Measurements from ENCODE around the gene SLC10A3. TPM values are rescaled to one million over a fixed set of nuclear protein-coding genes. Genes with fewer than 3 reads are reported as not detected.
"Not testable (repeated sequence)": the region's sequence is repeated elsewhere in the genome, so short reads cannot be mapped to it uniquely, and the experiment has no call there.

SLC10A3 gene
- total RNA-seq, 2 donors from 2014 or later = 19.9 to 25.1 TPM

DNA sequence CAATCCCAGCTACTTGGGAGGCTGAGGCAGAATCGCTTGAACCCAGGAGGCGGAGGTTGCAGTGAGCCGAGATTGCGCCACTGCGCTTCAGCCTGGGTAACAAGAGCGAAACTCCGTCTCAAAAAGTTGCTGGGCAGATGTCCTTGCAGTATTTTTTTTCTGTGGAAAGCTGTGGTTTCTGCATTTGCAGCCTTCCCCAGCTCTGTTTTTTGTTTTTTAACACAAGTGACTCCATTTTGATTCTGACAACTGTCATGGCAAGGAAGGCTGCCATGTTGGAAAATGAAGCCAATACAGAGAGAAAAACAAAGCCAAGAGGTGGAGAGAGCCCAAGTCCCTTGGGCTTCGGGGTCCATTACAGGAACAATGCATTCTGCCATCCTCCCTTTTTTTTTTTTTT lies 11.7 kb upstream of the SLC10A3 start:
- H3K27me3 Mint-ChIP-seq (ENCODE audit: low read depth) = peaks cover 7% of the 10 kb centered on the region

GRCh38 chrX:154501423-154501822 lies 11.0 kb upstream of the SLC10A3 start:
- DNase-seq; H3K4me3 Mint-ChIP-seq; ATAC-seq (replicated peaks in 1 of 2); H3K36me3 Mint-ChIP-seq (ENCODE audit: insufficient read depth in 2 of 2); H3K9me3 Mint-ChIP-seq; H3K27ac Mint-ChIP-seq; H3K27me3 Mint-ChIP-seq (ENCODE audit: low read depth); H3K4me1 Mint-ChIP-seq (ENCODE audit: low read depth): not testable (repeated sequence)

More for the DNA sequence above, 11.7 kb upstream of the SLC10A3 start:
- H3K27ac Mint-ChIP-seq = no peak overlapping the region
- H3K4me1 Mint-ChIP-seq (ENCODE audit: low read depth) = no peaks in the 10 kb centered on the region
- H3K36me3 Mint-ChIP-seq (ENCODE audit: insufficient read depth in 2 of 2) = no peaks in the 10 kb centered on the region
- H3K9me3 Mint-ChIP-seq = no peaks in the 10 kb centered on the region
- ATAC-seq (replicated peaks in 1 of 2) (no peak), DNase-seq (no peak)
- no peak overlapping the region for H3K4me3 Mint-ChIP-seq

- not testable (repeated sequence) for H3K4me3 Mint-ChIP-seq; H3K9me3 Mint-ChIP-seq; H3K4me1 Mint-ChIP-seq (ENCODE audit: low read depth); H3K27me3 Mint-ChIP-seq (ENCODE audit: low read depth); H3K27ac Mint-ChIP-seq; H3K36me3 Mint-ChIP-seq (ENCODE audit: insufficient read depth in 2 of 2); ATAC-seq (replicated peaks in 1 of 2); DNase-seq
Measured at GRCh38 chrX:154496591-154497137, 6.2 kb upstream of the SLC10A3 start.

GRCh38 chrX:154495472-154495922 lies 5.1 kb upstream of the SLC10A3 start:
- Mint-ChIP-seq H3K27ac (no peak overlapping the region), H3K4me3 (no peak overlapping the region), H3K4me1 (ENCODE audit: low read depth) (no peaks in the 10 kb centered on the region), H3K27me3 (ENCODE audit: low read depth) (peaks cover 7% of the 10 kb centered on the region), H3K36me3 (ENCODE audit: insufficient read depth in 2 of 2) (no peaks in the 10 kb centered on the region), H3K9me3 (no peaks in the 10 kb centered on the region)
- ATAC-seq (replicated peaks in 1 of 2) = no peak
- DNase-seq = no peak

DNA sequence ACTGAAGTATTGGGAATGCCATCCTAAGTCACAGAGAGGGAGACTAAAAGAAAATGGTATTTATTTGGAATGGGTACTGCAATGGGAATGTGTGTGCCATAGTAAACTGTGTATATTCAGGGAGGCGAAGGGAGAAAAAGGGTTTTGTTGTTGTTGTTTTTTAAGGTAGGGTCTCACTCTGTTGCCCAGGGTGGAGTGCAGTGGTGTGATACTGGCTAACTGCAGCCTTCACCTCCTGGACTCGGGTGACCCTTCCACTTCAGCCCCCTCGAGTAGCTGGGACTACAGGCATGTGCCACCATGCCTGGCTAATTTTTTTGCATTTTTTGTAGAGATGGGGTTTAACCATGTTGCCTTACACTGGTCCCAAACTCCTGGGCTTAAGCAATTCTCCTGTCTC lies 4.3 kb upstream of the SLC10A3 start:
- H3K36me3 Mint-ChIP-seq (ENCODE audit: insufficient read depth in 2 of 2) = peaks cover 0 to 2% of the 10 kb centered on the region in 2 donors
- DNase-seq = no peak

GRCh38 chrX:154490021-154490413 lies 412 bp downstream of the SLC10A3 start:
- peaks cover 15% of the 10 kb centered on the region for H3K4me1 Mint-ChIP-seq (ENCODE audit: low read depth)
- H3K4me3 Mint-ChIP-seq = peak overlapping the region; percentile 90 to 95
- no peaks in the 10 kb centered on the region for H3K9me3 Mint-ChIP-seq
- ATAC-seq (replicated peaks in 1 of 2) (peak; percentile 25 to 32), DNase-seq (peak; percentile 44 to 46)
- peak overlapping the region; percentile 81 for H3K27ac Mint-ChIP-seq
- H3K36me3 Mint-ChIP-seq (ENCODE audit: insufficient read depth in 2 of 2) = peaks cover 0 to 10% of the 10 kb centered on the region in 2 donors
- no peaks in the 10 kb centered on the region for H3K27me3 Mint-ChIP-seq (ENCODE audit: low read depth)

More for the DNA sequence above, 4.3 kb upstream of the SLC10A3 start:
- no peak for ATAC-seq (replicated peaks in 1 of 2)
- Mint-ChIP-seq H3K9me3 (no peaks in the 10 kb centered on the region), H3K4me1 (ENCODE audit: low read depth) (peaks cover 2% of the 10 kb centered on the region), H3K4me3 (no peak overlapping the region), H3K27me3 (ENCODE audit: low read depth) (peaks cover 7% of the 10 kb centered on the region), H3K27ac (no peak overlapping the region)

- Mint-ChIP-seq H3K9me3 (no peaks in the 10 kb centered on the region), H3K27ac (no peak overlapping the region), H3K27me3 (ENCODE audit: low read depth) (no peaks in the 10 kb centered on the region), H3K4me1 (ENCODE audit: low read depth) (peaks cover 15% of the 10 kb centered on the region), H3K36me3 (ENCODE audit: insufficient read depth in 2 of 2) (peaks cover 0 to 10% of the 10 kb centered on the region in 2 donors), H3K4me3 (peak overlapping the region; percentile 90 to 95)
- ATAC-seq (replicated peaks in 1 of 2) = no peak
- DNase-seq = no peak
Measured at GRCh38 chrX:154489182-154489581, 1.2 kb downstream of the SLC10A3 start.

GRCh38 chrX:154488336-154489075 lies 1.9 kb downstream of the SLC10A3 start:
- Mint-ChIP-seq H3K4me1 (ENCODE audit: low read depth) (peaks cover 15% of the 10 kb centered on the region), H3K4me3 (peak overlapping the region; percentile 15 to 36), H3K9me3 (no peaks in the 10 kb centered on the region), H3K36me3 (ENCODE audit: insufficient read depth in 2 of 2) (peaks cover 0 to 10% of the 10 kb centered on the region in 2 donors), H3K27ac (peak overlapping the region; percentile 3), H3K27me3 (ENCODE audit: low read depth) (no peaks in the 10 kb centered on the region)
- ATAC-seq (replicated peaks in 1 of 2) = no peak
- no peak for DNase-seq

DNA sequence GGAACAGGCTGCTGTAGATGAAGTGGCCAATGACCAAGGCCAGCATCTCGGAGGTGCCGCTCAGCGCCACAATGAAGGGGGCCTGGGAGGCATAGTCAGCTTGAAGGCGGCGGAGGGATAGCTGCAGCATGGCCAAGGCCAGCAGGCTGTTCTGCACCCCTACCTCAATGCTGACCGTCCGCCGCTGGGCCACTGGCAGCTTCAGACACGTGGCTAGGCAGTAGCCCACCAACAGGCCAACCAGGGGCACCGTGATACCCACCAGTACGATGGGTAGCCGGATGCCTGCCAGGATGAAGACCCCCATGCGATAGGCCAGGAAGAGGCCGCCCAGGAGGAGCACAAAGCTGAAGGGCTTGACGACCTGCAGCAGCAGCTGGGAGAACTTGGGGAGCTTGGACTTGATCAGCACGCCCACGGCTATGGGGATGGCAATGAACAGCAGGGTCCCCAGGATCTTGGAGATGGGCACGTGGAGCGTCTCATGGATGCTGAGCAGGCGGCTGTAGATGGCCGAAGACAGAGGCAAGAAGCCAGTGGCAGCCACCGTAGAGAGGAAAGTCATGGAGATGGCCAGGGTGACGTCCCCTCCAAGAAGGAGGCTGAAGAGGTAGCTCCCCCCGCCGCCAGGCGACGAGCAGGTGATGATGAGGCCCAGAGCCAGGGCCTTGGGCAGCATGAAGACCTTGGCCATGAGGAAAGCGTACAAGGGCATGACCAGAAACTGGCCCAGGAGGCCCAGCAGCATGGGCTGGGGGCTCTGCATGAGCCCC lies 2.7 kb downstream of the SLC10A3 start:
- Mint-ChIP-seq H3K4me3 (peak overlapping the region; percentile 85 to 86), H3K27me3 (ENCODE audit: low read depth) (no peaks in the 10 kb centered on the region), H3K4me1 (ENCODE audit: low read depth) (peaks cover 15% of the 10 kb centered on the region), H3K9me3 (no peaks in the 10 kb centered on the region), H3K36me3 (ENCODE audit: insufficient read depth in 2 of 2) (peaks cover 0 to 10% of the 10 kb centered on the region in 2 donors), H3K27ac (peak overlapping the region; percentile 3)
- ATAC-seq (replicated peaks in 1 of 2) (no peak), DNase-seq (no peak)

DNA sequence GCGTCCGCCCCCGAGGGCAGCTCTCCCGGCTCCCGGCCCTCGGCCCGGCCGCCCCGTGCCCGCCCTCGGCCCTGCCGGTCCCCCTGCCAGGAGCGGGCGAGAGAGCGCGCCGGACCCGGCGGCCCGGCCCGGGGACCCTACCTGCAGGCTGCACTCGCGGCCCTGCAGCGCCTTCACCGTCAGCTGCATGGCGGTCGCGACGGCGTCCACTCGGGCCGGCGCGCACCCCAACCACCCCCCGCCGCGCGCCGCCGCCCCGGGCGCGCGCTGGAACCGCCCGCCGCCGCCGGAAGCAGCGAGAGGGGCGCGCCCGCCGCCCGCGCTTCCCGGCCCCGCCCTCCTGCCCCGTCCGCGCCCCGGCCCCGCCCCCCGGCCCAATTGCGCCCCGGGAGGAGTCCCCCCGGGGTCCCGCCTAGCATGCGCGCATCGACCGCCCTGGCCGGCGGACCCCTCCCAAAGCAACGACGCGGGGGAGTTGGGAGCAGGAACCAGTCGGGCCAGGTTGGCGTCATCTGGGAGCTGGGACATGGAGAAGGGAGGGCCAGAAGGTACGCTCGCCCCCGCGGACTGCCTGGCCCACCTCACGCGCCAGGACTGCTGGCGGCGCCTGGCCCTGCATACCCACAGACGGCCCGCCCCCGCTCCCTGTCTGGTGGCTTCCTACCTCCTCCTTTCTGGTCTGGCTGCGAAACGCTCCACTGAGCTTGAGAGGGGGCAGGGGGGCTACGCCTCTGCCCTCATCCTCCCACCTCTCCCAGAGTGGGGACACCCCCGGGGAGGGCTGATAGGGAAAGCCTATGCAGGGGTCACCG lies 3.8 kb downstream of the SLC10A3 start, which contains the start of gene UBL4A:
UBL4A (minus strand) TSS at position 220 of the 812 bp plus-strand sequence; CDS start at position 189, 31 bp downstream.
- H3K4me3 Mint-ChIP-seq = peak within 1 kb of the TSS; percentile 85 to 86
- ATAC-seq (replicated peaks in 1 of 2) (peak; percentile 26 to 32), DNase-seq (peak; percentile 61 to 72)
- no peaks in the 10 kb centered on the region for H3K9me3 Mint-ChIP-seq
- no peaks in the 10 kb centered on the region for H3K27me3 Mint-ChIP-seq (ENCODE audit: low read depth)
- peaks cover 0 to 10% of the 10 kb centered on the region in 2 donors for H3K36me3 Mint-ChIP-seq (ENCODE audit: insufficient read depth in 2 of 2)
- peak within 1 kb of the TSS; percentile 68 for H3K27ac Mint-ChIP-seq
- H3K4me1 Mint-ChIP-seq (ENCODE audit: low read depth) = peaks cover 15% of the 10 kb centered on the region

GRCh38 chrX:154486052-154486395 lies 4.4 kb downstream of the SLC10A3 start:
- Mint-ChIP-seq H3K9me3 (no peaks in the 10 kb centered on the region), H3K27me3 (ENCODE audit: low read depth) (no peaks in the 10 kb centered on the region), H3K4me3 (peak overlapping the region; percentile 66 to 68), H3K27ac (no peak overlapping the region), H3K4me1 (ENCODE audit: low read depth) (peaks cover 15% of the 10 kb centered on the region), H3K36me3 (ENCODE audit: insufficient read depth in 2 of 2) (peaks cover 0 to 10% of the 10 kb centered on the region in 2 donors)
- DNase-seq = peak; percentile 45 to 56
- peak; percentile 6 to 16 for ATAC-seq (replicated peaks in 1 of 2)

DNA sequence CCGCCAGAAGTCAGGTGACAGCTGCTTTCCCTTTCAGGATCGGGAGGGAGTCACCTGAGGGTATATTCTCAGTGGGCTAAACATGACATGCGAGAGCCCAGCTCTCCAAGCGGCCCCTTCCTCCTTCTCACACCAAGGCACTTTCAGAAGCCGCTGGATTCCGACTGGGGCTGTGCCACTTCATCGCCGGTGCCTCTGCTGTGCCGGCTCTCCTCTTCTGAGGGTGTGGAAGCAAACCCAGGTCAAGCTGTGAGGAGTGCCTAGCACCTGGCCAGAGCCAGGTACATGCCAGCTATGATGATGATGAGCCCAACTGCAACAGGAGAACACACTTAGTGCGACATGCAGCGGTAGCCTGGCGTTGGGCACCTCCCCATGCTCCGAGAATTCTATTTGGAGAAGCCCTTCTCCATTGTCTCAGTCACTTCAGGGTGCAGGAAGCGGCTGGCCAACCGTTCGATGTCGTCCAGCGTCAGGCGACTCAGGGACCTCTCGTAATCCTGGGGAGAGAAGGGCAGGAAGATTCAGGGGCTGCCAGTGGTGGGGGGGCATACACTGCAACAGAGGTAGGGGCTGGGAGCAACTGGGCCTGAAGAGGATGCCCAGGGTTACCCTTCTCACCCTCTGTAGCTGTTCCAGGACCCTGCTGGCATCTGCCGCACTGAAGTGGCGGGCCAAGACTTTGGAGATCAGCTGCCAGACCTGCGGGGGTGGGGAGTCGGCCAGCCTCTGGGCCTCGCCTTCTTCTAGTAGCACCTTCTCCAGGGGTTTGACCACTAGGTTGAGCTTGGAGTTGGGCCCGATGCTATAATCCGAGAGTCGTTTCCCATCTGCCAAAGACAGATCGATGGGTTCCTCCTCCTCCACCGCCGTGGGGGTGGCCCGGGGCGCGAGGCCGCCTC lies 5.0 kb downstream of the SLC10A3 start:
- H3K27me3 Mint-ChIP-seq (ENCODE audit: low read depth) = no peaks in the 10 kb centered on the region
- no peaks in the 10 kb centered on the region for H3K9me3 Mint-ChIP-seq
- no peak for DNase-seq
- H3K4me1 Mint-ChIP-seq (ENCODE audit: low read depth) = peaks cover 15% of the 10 kb centered on the region
- no peak overlapping the region for H3K27ac Mint-ChIP-seq
- no peak for ATAC-seq (replicated peaks in 1 of 2)
- peak overlapping the region; percentile 66 to 68 for H3K4me3 Mint-ChIP-seq
- H3K36me3 Mint-ChIP-seq (ENCODE audit: insufficient read depth in 2 of 2) = peaks cover 0 to 10% of the 10 kb centered on the region in 2 donors
